ENCODE data around the gene SMR3A. TPM values are rescaled to one million over a fixed set of nuclear protein-coding genes. Genes with fewer than 3 reads are reported as not detected.

Gene SMR3A
- total and polyA plus RNA-seq, 9 of the 15 experiments (the other 6 are each of a cell fraction or from before 2014, with no cell fraction given): not detected

GRCh38 chr4:70326052-70326451 is 34.5 kb upstream of the SMR3A start:
- POLR2A ChIA-PET: no interaction called here

More at GRCh38 chr4:70326052-70326451, 34.5 kb upstream of the SMR3A start:
- H3K27ac ChIP-seq (ENCODE audit: extremely low read depth, low read depth, low read length): no peak overlapping the region
- no TSS peak for BruUV-seq (replicated peaks)
- DNase-seq (ENCODE audit: extremely low read depth in 1 of 4, low spot score in 3 of 4): no peak
- no peak overlapping the region for H3K4me2 ChIP-seq (ENCODE audit: insufficient read depth, low read length)
- no peaks in the 10 kb centered on the region for H3K9me3 ChIP-seq (replicated peaks; ENCODE audit: control insufficient read depth, insufficient read depth, low read depth, low read length)
- no peaks in the 10 kb centered on the region for H3K4me1 ChIP-seq (replicated peaks in 1 of 2; ENCODE audit: control insufficient read depth in 2 of 2, insufficient read depth in 2 of 2, low read length in 2 of 2)
- WGBS (ENCODE audit: insufficient coverage, low coverage, missing lambda C conversion rate): 0% methylated on average over 2 of the region's 2 CpGs
- in situ Hi-C loops (cut with MboI) (no loop called here), intact Hi-C loops (cut with micrococcal nuclease) (no loop called here)
- H3K9ac ChIP-seq (ENCODE audit: insufficient read depth in 1 of 2, low read depth in 2 of 2, low read length in 2 of 2): no peak overlapping the region
- no peak for FAIRE-seq
- H3K79me2 ChIP-seq (ENCODE audit: control insufficient read depth, insufficient read depth, low read length): no peaks in the 10 kb centered on the region
- no peak overlapping the region for H3K4me3 ChIP-seq
- no peaks in the 10 kb centered on the region for H3K36me3 ChIP-seq (ENCODE audit: control insufficient read depth, insufficient read depth, low read length)
- no peaks in the 10 kb centered on the region for H4K20me1 ChIP-seq (replicated peaks; ENCODE audit: control insufficient read depth, insufficient read depth, low read length)
- no peaks in the 10 kb centered on the region for H3K9me1 ChIP-seq (ENCODE audit: control insufficient read depth, insufficient read depth, low read length)
- CTCF ChIA-PET (ENCODE audit: low intra/inter-chr PET ratio): no interaction called here
- TF ChIP-seq GTF3C2 (IDR thresholded peaks at IDR 0.05; ENCODE audit: borderline replicate concordance, extremely low read depth, insufficient read length): no peak
- TF ChIP-seq ARID4B (CRISPR knock-in tag; IDR thresholded peaks at IDR 0.05): no peak
- TF ChIP-seq CBFB (CRISPR knock-in tag; IDR thresholded peaks at IDR 0.05): no peak
- no peak for TF ChIP-seq ZNF609 (CRISPR knock-in tag; IDR thresholded peaks at IDR 0.05; ENCODE audit: borderline replicate concordance)
- no peak for TF ChIP-seq MAFK (IDR thresholded peaks at IDR 0.05; ENCODE audit: low read length)
- ATAC-seq: no peak
- H2AFZ ChIP-seq (ENCODE audit: low read depth, low read length): no peak overlapping the region
- no peaks in the 10 kb centered on the region for H3K27me3 ChIP-seq (ENCODE audit: control insufficient read depth in 2 of 2, insufficient read depth in 2 of 2, low read length in 2 of 2)

Data from K562 (cell line).